K562 (cell line): ENCODE data around the gene ZNF513. TPM values are rescaled to one million over a fixed set of nuclear protein-coding genes. Genes with fewer than 3 reads are reported as not detected.

Source experiments
- CCAR2 ChIP-seq: fragments of 200-400 bp; formaldehyde crosslinking; IDR thresholded peaks from 2 replicates; pipeline ENCODE4 v1.6.1; 2017; ENCODE audit warnings: mild to moderate bottlenecking, low read depth, low read length
- CCNT2 ChIP-seq: IDR thresholded peaks from 2 replicates; pipeline ENCODE4 v1.6.1; 2011; ENCODE audit warnings: borderline replicate concordance, low read depth, mild to moderate bottlenecking, moderate library complexity, mixed read lengths, low read length; ENCODE audit not compliant: insufficient read length; ENCODE audit errors: extremely low read depth
- CHD1 ChIP-seq: fragments of 200-600 bp; sonication (generic); IDR thresholded peaks from one replicate; pipeline ENCODE4 v1.6.1; 2012; ENCODE audit warnings: mild to moderate bottlenecking, moderate library complexity, low read length, inconsistent platforms
- CREB5 ChIP-seq: fragments of 250-450 bp; sonication (Bioruptor Pico); IDR thresholded peaks from 2 replicates; pipeline ENCODE4 v1.5.0; 2020; ENCODE audit warnings: mild to moderate bottlenecking
- GABPB1 ChIP-seq: sonication (generic); formaldehyde crosslinking; IDR thresholded peaks from 2 replicates; pipeline ENCODE4 v1.8.0; 2022; ENCODE audit warnings: mild to moderate bottlenecking, missing genetic modification reagents
- JUNB ChIP-seq: fragments of 450-650 bp; formaldehyde crosslinking; conservative IDR thresholded peaks from 2 replicates; pipeline ENCODE4 v1.4.0; 2020; ENCODE audit warnings: mild to moderate bottlenecking
- KDM2B ChIP-seq: fragments of 250-450 bp; sonication (Bioruptor Pico); IDR thresholded peaks from 2 replicates; pipeline ENCODE4 v1.8.0; 2021; ENCODE audit warnings: mild to moderate bottlenecking, moderate library complexity
- NCOR1 ChIP-seq: fragments of 450-650 bp; IDR thresholded peaks from 2 replicates; pipeline ENCODE4 v1.6.1; 2016; ENCODE audit warnings: mild to moderate bottlenecking, moderate library complexity
- NFYB ChIP-seq: IDR thresholded peaks from 2 replicates; pipeline ENCODE4 v1.6.1; 2011; ENCODE audit warnings: mild to moderate bottlenecking, moderate library complexity; ENCODE audit not compliant: insufficient read length; ENCODE audit errors: extremely low read depth
- PHF20 ChIP-seq: fragments of 450-650 bp; IDR thresholded peaks from 2 replicates; pipeline ENCODE4 v1.6.1; 2018; ENCODE audit not compliant: partially characterized antibody
- TEAD2 ChIP-seq: fragments of 450-650 bp; IDR thresholded peaks from 2 replicates; pipeline ENCODE4 v1.6.1; 2016; ENCODE audit warnings: missing genetic modification characterization, control low read depth, missing compliant biosample characterization
- ZNF175 ChIP-seq: fragments of 200-800 bp; sonication (Bioruptor generic); IDR thresholded peaks from 2 replicates; pipeline ENCODE4 v1.6.1; 2016; ENCODE audit warnings: low read depth, mild to moderate bottlenecking, missing genetic modification characterization, missing compliant biosample characterization
- polyA plus RNA-seq, 8 experiments: library from polyadenylated mRNA; depleted of rRNA in 4 of 8; stranded (reverse) in 5 of 8; unstranded in 3 of 8; fragments of >200 nt; fragmentation: Nextera tagmentation in 2 of 8; fragmentation: Illumina TruSeq in 1 of 8; extraction: Ambion mirVana in 2 of 8; extraction: Trizol in 1 of 8; gene quantifications; 2 replicates each; pipeline versions ENCODE4 v1.2.1 to v1.2.3, GENCODE V29; 2011 to 2014; ENCODE audit warnings: inconsistent platforms in 1 of 8, missing spikeins in 1 of 8
- total RNA-seq, 7 experiments: library from RNA; depleted of rRNA in 6 of 7; stranded (reverse); fragments of >200 nt in 6 of 7; fragmentation: Illumina TruSeq in 2 of 7; extraction: Trizol in 2 of 7; gene quantifications; 2 replicates each; pipeline versions ENCODE4 v1.2.1 to v1.2.3, GENCODE V29; 2011 to 2021; ENCODE audit warnings: low replicate concordance in 1 of 7
- TF ChIP-seq, protein P1 (sequence below): fragments of 450-650 bp; formaldehyde crosslinking; IDR thresholded peaks from 2 replicates; pipeline ENCODE4 v1.4.0; 2022; ENCODE audit warnings: missing genetic modification characterization
- TF ChIP-seq, protein P2 (sequence below), 3 experiments: fragments of 200-800 bp in 1 of 3; fragments of 250-450 bp in 1 of 3; fragments of 450-650 bp in 1 of 3; sonication (Bioruptor Pico) in 1 of 3; sonication (Bioruptor generic) in 1 of 3; formaldehyde crosslinking in 1 of 3; IDR thresholded peaks; 2 replicates each; pipeline versions ENCODE4 v1.6.1 to v1.8.0; 2016 to 2022; ENCODE audit warnings: mild to moderate bottlenecking in 2 of 3, missing genetic modification characterization in 2 of 3, missing compliant biosample characterization in 1 of 3, moderate library complexity in 1 of 3
- TF ChIP-seq, protein P3 (sequence below): sonication (generic); formaldehyde crosslinking; IDR thresholded peaks from 2 replicates; pipeline ENCODE4 v1.8.0; 2023; ENCODE audit warnings: mild to moderate bottlenecking, missing genetic modification reagents
- TF ChIP-seq, protein P4 (sequence below): fragments of 200-400 bp; formaldehyde crosslinking; IDR thresholded peaks from 2 replicates; pipeline ENCODE4 v1.6.1; 2017; ENCODE audit warnings: mild to moderate bottlenecking, low read depth, low read length, moderate library complexity

The ZNF513 gene
- total and polyA plus RNA-seq, 9 of the 15 experiments (the other 6 are each of a cell fraction or from before 2014, with no cell fraction given), result 0.04 to 13.6 (median 4.4) TPM

DNA sequence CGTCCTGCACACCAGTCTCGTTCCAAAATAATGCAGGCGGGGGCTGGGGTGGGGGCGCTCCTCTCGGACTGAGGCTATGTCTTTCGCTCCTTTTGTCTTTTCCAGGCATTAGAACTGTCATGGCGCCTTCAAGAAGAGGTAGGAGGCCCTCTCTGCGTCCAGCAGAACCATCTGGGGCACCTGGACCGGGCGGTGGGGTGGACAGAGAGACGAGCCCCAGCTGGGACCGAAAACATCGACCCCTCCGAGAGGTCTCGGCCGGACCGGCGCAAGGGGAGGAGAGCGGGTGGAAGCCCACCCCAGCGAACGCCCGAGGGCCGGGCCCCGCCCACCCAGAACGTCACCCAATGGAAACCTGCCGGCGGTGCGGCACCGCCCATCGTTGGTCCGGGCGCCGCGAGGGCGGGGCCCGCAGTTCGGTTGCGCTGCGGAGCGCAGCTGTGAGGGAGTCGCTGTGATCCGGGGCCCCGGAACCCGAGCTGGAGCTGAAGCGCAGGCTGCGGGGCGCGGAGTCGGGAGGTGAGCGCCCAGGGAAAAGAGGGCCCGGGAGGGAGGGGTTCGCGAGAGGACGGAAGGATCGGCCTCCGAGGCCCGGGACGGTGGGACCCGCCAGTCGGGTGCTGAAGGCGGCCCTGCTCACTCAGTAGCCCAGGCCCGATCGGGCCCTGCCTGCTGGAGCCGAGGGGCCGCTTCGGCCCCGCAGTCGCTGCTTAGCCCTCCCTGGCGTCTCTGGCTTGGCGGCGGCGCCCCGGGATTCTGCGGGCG is 47.9 kb upstream of the ZNF513 start, which contains the start of gene NRBP1 (continued):
- no peak for TF ChIP-seq CREB5 (CRISPR knock-in tag)
- peak; percentile 55 for TF ChIP-seq PHF20
- peak; percentile 88 for TF ChIP-seq CCNT2
- TF ChIP-seq, protein P1, sequence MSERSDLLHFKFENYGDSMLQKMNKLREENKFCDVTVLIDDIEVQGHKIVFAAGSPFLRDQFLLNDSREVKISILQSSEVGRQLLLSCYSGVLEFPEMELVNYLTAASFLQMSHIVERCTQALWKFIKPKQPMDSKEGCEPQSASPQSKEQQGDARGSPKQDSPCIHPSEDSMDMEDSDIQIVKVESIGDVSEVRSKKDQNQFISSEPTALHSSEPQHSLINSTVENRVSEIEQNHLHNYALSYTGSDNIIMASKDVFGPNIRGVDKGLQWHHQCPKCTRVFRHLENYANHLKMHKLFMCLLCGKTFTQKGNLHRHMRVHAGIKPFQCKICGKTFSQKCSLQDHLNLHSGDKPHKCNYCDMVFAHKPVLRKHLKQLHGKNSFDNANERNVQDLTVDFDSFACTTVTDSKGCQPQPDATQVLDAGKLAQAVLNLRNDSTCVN, result peak; percentile 10; the same call in 1 of the 2 replicates
- TF ChIP-seq, protein P2, sequence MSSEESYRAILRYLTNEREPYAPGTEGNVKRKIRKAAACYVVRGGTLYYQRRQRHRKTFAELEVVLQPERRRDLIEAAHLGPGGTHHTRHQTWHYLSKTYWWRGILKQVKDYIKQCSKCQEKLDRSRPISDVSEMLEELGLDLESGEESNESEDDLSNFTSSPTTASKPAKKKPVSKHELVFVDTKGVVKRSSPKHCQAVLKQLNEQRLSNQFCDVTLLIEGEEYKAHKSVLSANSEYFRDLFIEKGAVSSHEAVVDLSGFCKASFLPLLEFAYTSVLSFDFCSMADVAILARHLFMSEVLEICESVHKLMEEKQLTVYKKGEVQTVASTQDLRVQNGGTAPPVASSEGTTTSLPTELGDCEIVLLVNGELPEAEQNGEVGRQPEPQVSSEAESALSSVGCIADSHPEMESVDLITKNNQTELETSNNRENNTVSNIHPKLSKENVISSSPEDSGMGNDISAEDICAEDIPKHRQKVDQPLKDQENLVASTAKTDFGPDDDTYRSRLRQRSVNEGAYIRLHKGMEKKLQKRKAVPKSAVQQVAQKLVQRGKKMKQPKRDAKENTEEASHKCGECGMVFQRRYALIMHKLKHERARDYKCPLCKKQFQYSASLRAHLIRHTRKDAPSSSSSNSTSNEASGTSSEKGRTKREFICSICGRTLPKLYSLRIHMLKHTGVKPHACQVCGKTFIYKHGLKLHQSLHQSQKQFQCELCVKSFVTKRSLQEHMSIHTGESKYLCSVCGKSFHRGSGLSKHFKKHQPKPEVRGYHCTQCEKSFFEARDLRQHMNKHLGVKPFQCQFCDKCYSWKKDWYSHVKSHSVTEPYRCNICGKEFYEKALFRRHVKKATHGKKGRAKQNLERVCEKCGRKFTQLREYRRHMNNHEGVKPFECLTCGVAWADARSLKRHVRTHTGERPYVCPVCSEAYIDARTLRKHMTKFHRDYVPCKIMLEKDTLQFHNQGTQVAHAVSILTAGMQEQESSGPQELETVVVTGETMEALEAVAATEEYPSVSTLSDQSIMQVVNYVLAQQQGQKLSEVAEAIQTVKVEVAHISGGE (CRISPR knock-in tag; IDR thresholded peaks at IDR 0.05), result peak in 2 of 3 experiments; percentile 60 to 96; a peak in 3 of 6 replicates
- TF ChIP-seq KDM2B (CRISPR knock-in tag), result peak; percentile 87
- peak; percentile 43 for TF ChIP-seq CHD1
- no peak for TF ChIP-seq TEAD2 (tag)
- TF ChIP-seq, protein P3, sequence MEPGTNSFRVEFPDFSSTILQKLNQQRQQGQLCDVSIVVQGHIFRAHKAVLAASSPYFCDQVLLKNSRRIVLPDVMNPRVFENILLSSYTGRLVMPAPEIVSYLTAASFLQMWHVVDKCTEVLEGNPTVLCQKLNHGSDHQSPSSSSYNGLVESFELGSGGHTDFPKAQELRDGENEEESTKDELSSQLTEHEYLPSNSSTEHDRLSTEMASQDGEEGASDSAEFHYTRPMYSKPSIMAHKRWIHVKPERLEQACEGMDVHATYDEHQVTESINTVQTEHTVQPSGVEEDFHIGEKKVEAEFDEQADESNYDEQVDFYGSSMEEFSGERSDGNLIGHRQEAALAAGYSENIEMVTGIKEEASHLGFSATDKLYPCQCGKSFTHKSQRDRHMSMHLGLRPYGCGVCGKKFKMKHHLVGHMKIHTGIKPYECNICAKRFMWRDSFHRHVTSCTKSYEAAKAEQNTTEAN (CRISPR knock-in tag), result peak; percentile 7; the same call in 1 of the 2 replicates
- no peak for TF ChIP-seq NCOR1
- peak; percentile 78; the same call in 1 of the 2 replicates for TF ChIP-seq GABPB1 (CRISPR knock-in tag)
- TF ChIP-seq JUNB, result 0 out of 2 replicates have a peak, but pooled peaks have one; percentile 12
- TF ChIP-seq, protein P4, sequence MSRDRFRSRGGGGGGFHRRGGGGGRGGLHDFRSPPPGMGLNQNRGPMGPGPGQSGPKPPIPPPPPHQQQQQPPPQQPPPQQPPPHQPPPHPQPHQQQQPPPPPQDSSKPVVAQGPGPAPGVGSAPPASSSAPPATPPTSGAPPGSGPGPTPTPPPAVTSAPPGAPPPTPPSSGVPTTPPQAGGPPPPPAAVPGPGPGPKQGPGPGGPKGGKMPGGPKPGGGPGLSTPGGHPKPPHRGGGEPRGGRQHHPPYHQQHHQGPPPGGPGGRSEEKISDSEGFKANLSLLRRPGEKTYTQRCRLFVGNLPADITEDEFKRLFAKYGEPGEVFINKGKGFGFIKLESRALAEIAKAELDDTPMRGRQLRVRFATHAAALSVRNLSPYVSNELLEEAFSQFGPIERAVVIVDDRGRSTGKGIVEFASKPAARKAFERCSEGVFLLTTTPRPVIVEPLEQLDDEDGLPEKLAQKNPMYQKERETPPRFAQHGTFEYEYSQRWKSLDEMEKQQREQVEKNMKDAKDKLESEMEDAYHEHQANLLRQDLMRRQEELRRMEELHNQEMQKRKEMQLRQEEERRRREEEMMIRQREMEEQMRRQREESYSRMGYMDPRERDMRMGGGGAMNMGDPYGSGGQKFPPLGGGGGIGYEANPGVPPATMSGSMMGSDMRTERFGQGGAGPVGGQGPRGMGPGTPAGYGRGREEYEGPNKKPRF, result no peak
- TF ChIP-seq CCAR2, result no peak
- no peak for TF ChIP-seq ZNF175
- peak; percentile 36 for TF ChIP-seq NFYB
